HCT116 (cell line): ENCODE results near the gene PPM1B. TPM values are rescaled to one million over a fixed set of nuclear protein-coding genes. Genes with fewer than 3 reads are reported as not detected.

Source experiments
- ATAC-seq: fragments of 200-7000 bp; cut with Tn5 transposase; 2 replicates; pipeline ENCODE4 v1.9.1; 2020; ENCODE audit warnings: mild to moderate bottlenecking, moderate library complexity
- BruUV-seq: library from RNA; stranded (reverse); fragments of 400-500 nt; replicated peaks from 2 replicates; lab custom pipeline; 2021; lab: Mats Ljungman, UMichigan
- CTCF ChIA-PET: fragments of 300-600 bp; sonication (Branson Sonifier 250); formaldehyde crosslinking; loops from one replicate; lab custom pipeline; 2021; ENCODE audit warnings: antibody characterized with exemption; lab: Charles Lee
- POLR2A ChIA-PET: fragments of 300-600, 350-600 bp; sonication (Branson Sonifier 250); formaldehyde crosslinking; loops from one replicate; lab custom pipeline; 2021; ENCODE audit warnings: antibody characterized with exemption; lab: Charles Lee
- RAD21 ChIA-PET, 2 experiments: fragments of 300-600 bp; sonication (Branson Sonifier 250); formaldehyde crosslinking; loops; one replicate each; lab custom pipeline; 2023; ENCODE audit warnings: low total read pairs in 2 of 2; ENCODE audit not compliant: uncharacterized antibody in 2 of 2, unreplicated experiment in 2 of 2, low non-redundant PET in 1 of 2; lab: Charles Lee
- DNase-seq: peaks from one replicate; pipeline ENCODE4 v3.0.0-alpha.2; 2010; ENCODE audit warnings: low read depth, low spot score
- H2AFZ ChIP-seq: fragments of 200-600 bp; shearing (Covaris generic), sonication (generic); 2 replicates; pipeline ENCODE4 v1.6.1; 2017; ENCODE audit warnings: low read depth, mixed run types, mixed read lengths, antibody characterized with exemption, low read length; ENCODE audit not compliant: poor library complexity, severe bottlenecking
- H3K27ac ChIP-seq: 2 replicates; pipeline ENCODE4 v1.5.1; 2012; ENCODE audit warnings: low read depth, low read length
- H3K27me3 ChIP-seq: fragments of 200-600 bp; sonication (generic); 2 replicates; pipeline ENCODE4 v1.6.1; 2016; ENCODE audit warnings: mixed run types, low read length, mixed read lengths; ENCODE audit not compliant: insufficient read depth
- H3K36me3 ChIP-seq, 2 experiments: fragments of 200-500 bp in 1 of 2; fragments of 200-600 bp in 1 of 2; sonication (Bioruptor generic) in 1 of 2; sonication (generic) in 1 of 2; 2 replicates each; pipeline versions ENCODE4 v1.5.1 to v1.6.1; 2014 to 2016; ENCODE audit warnings: low read length in 2 of 2, inconsistent platforms in 1 of 2, mixed read lengths in 1 of 2, mixed run types in 1 of 2; ENCODE audit not compliant: insufficient read depth in 2 of 2, control insufficient read depth in 1 of 2
- H3K4me1 ChIP-seq, 2 experiments: fragments of 200-600 bp in 1 of 2; sonication (generic) in 1 of 2; 2 replicates each; pipeline versions ENCODE4 v1.5.1 to v1.6.1; 2012 to 2017; ENCODE audit warnings: low read length in 2 of 2, inconsistent platforms in 1 of 2, mild to moderate bottlenecking in 1 of 2, mixed read lengths in 1 of 2, mixed run types in 1 of 2, moderate library complexity in 1 of 2; ENCODE audit not compliant: insufficient read depth in 2 of 2, control insufficient read depth in 1 of 2
- H3K4me2 ChIP-seq: fragments of 200-600 bp; sonication (generic); 2 replicates; pipeline ENCODE4 v1.6.1; 2017; ENCODE audit warnings: mixed run types, low read length, mixed read lengths
- H3K4me3 ChIP-seq, 2 experiments: fragments of 200-600 bp in 1 of 2; sonication (generic) in 1 of 2; replicated peaks in 1 of 2; 2 replicates each; pipeline ENCODE4 v1.5.1; 2011 to 2016; ENCODE audit warnings: low read length in 2 of 2, control low read depth in 1 of 2, low read depth in 1 of 2, mild to moderate bottlenecking in 1 of 2, mixed read lengths in 1 of 2, mixed run types in 1 of 2
- H3K79me2 ChIP-seq: fragments of 200-600 bp; sonication (generic); 2 replicates; pipeline ENCODE4 v1.6.1; 2017; ENCODE audit warnings: mild to moderate bottlenecking, mixed run types, low read length, moderate library complexity, mixed read lengths; ENCODE audit not compliant: insufficient read depth
- H3K9ac ChIP-seq: fragments of 200-600 bp; sonication (generic); 2 replicates; pipeline ENCODE4 v1.6.1; 2016; ENCODE audit warnings: low read length, mixed read lengths
- H3K9me2 ChIP-seq: fragments of 200-600 bp; sonication (generic), shearing (Covaris generic); 2 replicates; pipeline ENCODE4 v1.6.1; 2017; ENCODE audit warnings: mixed run types, mild to moderate bottlenecking, moderate library complexity; ENCODE audit not compliant: insufficient read depth
- H3K9me3 ChIP-seq, 2 experiments: fragments of 200-500 bp in 1 of 2; fragments of 200-600 bp in 1 of 2; sonication (Bioruptor generic) in 1 of 2; sonication (generic) in 1 of 2; 2 replicates each; pipeline ENCODE4 v1.6.1; 2014 to 2017; ENCODE audit warnings: low read length in 2 of 2, mixed read lengths in 2 of 2, inconsistent platforms in 1 of 2, low read depth in 1 of 2, mild to moderate bottlenecking in 1 of 2, mixed run types in 1 of 2, moderate library complexity in 1 of 2; ENCODE audit not compliant: control insufficient read depth in 1 of 2, insufficient read depth in 1 of 2
- H4K20me1 ChIP-seq: fragments of 200-600 bp; sonication (generic), shearing (Covaris generic); 2 replicates; pipeline ENCODE4 v1.6.1; 2017; ENCODE audit warnings: mixed run types, mild to moderate bottlenecking, moderate library complexity; ENCODE audit not compliant: insufficient read depth
- CBX3 ChIP-seq: IDR thresholded peaks from 2 replicates; pipeline ENCODE4 v1.6.1; 2012; ENCODE audit warnings: low read depth
- EGR1 ChIP-seq: IDR thresholded peaks from 2 replicates; pipeline ENCODE4 v1.6.1; 2012; ENCODE audit warnings: low read depth
- ELF1 ChIP-seq: IDR thresholded peaks from 2 replicates; pipeline ENCODE4 v1.6.1; 2012; ENCODE audit warnings: low read depth, borderline replicate concordance
- EZH2phosphoT487 ChIP-seq: fragments of 200-600 bp; IDR thresholded peaks from 2 replicates; pipeline ENCODE4 v1.6.1; 2018; ENCODE audit warnings: antibody characterized with exemption, borderline replicate concordance
- FOSL1 ChIP-seq: IDR thresholded peaks from 2 replicates; pipeline ENCODE4 v1.6.1; 2012; ENCODE audit warnings: low read depth
- JUND ChIP-seq: IDR thresholded peaks from 2 replicates; pipeline ENCODE4 v1.6.1; 2012
- RAD21 ChIP-seq: IDR thresholded peaks from 2 replicates; pipeline ENCODE4 v1.6.1; 2012; ENCODE audit warnings: low read depth, mild to moderate bottlenecking
- SIN3A ChIP-seq: IDR thresholded peaks from 2 replicates; pipeline ENCODE4 v1.6.1; 2012; ENCODE audit warnings: low read depth
- SP1 ChIP-seq: IDR thresholded peaks from 2 replicates; pipeline ENCODE4 v1.6.1; 2012; ENCODE audit warnings: low read depth
- SRF ChIP-seq: IDR thresholded peaks from 2 replicates; pipeline ENCODE4 v1.6.1; 2012; ENCODE audit warnings: low read depth
- YY1 ChIP-seq: IDR thresholded peaks from 2 replicates; pipeline ENCODE4 v1.6.1; 2011; ENCODE audit warnings: low read length, low read depth, moderate library complexity, mild to moderate bottlenecking; ENCODE audit not compliant: insufficient replicate concordance; ENCODE audit errors: extremely low read depth
- ZFX ChIP-seq: fragments of 450-650 bp; IDR thresholded peaks from 2 replicates; pipeline ENCODE4 v1.6.1; 2017
- ZNF274 ChIP-seq: fragments of 200-500 bp; sonication (Bioruptor generic); IDR thresholded peaks from 2 replicates; pipeline ENCODE4 v1.6.1; 2014; ENCODE audit warnings: mild to moderate bottlenecking, low read depth, low read length, inconsistent platforms
- intact Hi-C: fragments of 100-400 bp; cut with micrococcal nuclease; formaldehyde crosslinking; loops from 2 replicates; pipeline ENCODE4 v1.10.0; 2022
- total RNA-seq: library from RNA; stranded (reverse); gene quantifications from one replicate; pipeline ENCODE4 v1.2.1, GENCODE V29; 2021; ENCODE audit not compliant: unreplicated experiment
- TF ChIP-seq, protein P1 (sequence below): IDR thresholded peaks from 2 replicates; pipeline ENCODE4 v1.6.1; 2011; ENCODE audit warnings: mild to moderate bottlenecking, low read length, moderate library complexity; ENCODE audit not compliant: insufficient replicate concordance; ENCODE audit errors: extremely low read depth
- TF ChIP-seq, protein P2 (sequence below): IDR thresholded peaks from 2 replicates; pipeline ENCODE4 v1.6.1; 2012
- TF ChIP-seq, protein P3 (sequence below): IDR thresholded peaks from 2 replicates; pipeline ENCODE4 v1.6.1; 2012; ENCODE audit warnings: low read depth

Gene PPM1B
- total RNA-seq, 1 experiment from 2014 or later, result 36.9 TPM

DNA sequence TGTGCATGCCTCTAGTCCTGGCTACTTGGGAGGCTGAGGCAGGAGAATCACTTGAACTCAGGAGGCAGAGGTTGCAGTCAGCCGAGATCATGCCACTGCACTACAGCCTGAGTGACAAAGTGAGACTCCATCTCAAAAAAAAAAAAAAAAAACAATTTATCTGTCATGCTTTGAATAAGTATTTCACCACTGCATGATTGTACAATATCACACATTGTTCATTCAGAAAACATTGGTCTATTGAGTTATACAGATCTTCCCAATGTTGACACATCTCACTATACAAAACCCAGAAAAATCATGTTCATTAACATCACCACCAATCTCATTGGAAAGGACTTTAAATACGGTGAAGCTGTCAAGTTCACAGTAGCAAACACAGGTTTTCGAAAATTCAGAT lies 46.8 kb upstream of the PPM1B start:
- Histone ChIP-seq H3K9me2 (no peaks in the 10 kb centered on the region), H2AFZ (no peak overlapping the region), H3K9me3 (no peaks in the 10 kb centered on the region), H4K20me1 (no peaks in the 10 kb centered on the region), H3K4me2 (no peak overlapping the region), H3K9ac (no peak overlapping the region), H3K27me3 (no peaks in the 10 kb centered on the region), H3K27ac (no peak overlapping the region), H3K79me2 (no peaks in the 10 kb centered on the region), H3K4me1 (no peaks in the 10 kb centered on the region), H3K36me3 (no peaks in the 10 kb centered on the region), H3K4me3 (no peak overlapping the region)
- no peak for TF ChIP-seq EZH2phosphoT487
- intact Hi-C loops, result no loop called here
- BruUV-seq, result no TSS peak
- ATAC-seq (no peak), DNase-seq (no peak)
- POLR2A ChIA-PET, result interaction anchor here (0.7 kb wide), 1 partner anchor 16 kb away, joined by 3 read pairs; no protein-coding TSS in a partner anchor
- RAD21 ChIA-PET, result no interaction called here
- CTCF ChIA-PET, result no interaction called here

DNA sequence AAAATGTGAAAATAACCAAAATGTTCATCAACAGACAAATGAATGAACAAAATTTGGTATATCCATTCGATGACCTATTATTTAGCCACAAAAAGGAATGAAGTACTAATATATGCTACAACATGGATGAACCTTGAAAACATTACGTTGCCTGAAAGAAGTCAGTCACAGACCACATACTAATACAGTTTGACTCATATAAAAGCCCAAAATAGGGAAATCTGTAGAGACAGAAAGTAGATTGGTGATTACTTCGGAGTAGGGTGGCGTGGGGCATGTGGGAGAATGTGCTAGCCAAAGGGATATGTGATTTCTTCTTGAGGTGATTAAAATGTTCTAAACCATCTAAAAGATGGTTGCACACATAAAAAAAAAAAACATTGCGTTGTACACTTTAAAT lies 44.2 kb upstream of the PPM1B start:
- H3K9me2 ChIP-seq, result no peaks in the 10 kb centered on the region
- ATAC-seq, result no peak
- H3K27ac ChIP-seq, result no peak overlapping the region
- ChIA-PET RAD21 (no interaction called here), CTCF (no interaction called here), POLR2A (no interaction called here)
- intact Hi-C loops, result no loop called here
- no peaks in the 10 kb centered on the region for H3K9me3 ChIP-seq
- H3K9ac ChIP-seq, result no peak overlapping the region
- BruUV-seq, result no TSS peak
- H3K4me2 ChIP-seq, result no peak overlapping the region
- TF ChIP-seq, protein P1, sequence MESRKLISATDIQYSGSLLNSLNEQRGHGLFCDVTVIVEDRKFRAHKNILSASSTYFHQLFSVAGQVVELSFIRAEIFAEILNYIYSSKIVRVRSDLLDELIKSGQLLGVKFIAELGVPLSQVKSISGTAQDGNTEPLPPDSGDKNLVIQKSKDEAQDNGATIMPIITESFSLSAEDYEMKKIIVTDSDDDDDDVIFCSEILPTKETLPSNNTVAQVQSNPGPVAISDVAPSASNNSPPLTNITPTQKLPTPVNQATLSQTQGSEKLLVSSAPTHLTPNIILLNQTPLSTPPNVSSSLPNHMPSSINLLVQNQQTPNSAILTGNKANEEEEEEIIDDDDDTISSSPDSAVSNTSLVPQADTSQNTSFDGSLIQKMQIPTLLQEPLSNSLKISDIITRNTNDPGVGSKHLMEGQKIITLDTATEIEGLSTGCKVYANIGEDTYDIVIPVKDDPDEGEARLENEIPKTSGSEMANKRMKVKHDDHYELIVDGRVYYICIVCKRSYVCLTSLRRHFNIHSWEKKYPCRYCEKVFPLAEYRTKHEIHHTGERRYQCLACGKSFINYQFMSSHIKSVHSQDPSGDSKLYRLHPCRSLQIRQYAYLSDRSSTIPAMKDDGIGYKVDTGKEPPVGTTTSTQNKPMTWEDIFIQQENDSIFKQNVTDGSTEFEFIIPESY, result no peak
- no peak for TF ChIP-seq FOSL1
- no peak for TF ChIP-seq SRF
- no peak for TF ChIP-seq ZNF274
- no peak for TF ChIP-seq EGR1
- TF ChIP-seq YY1, result no peak
- TF ChIP-seq CBX3, result no peak
- no peak for TF ChIP-seq SIN3A
- TF ChIP-seq JUND, result no peak
- TF ChIP-seq, protein P2, sequence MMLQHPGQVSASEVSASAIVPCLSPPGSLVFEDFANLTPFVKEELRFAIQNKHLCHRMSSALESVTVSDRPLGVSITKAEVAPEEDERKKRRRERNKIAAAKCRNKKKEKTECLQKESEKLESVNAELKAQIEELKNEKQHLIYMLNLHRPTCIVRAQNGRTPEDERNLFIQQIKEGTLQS, result no peak
- TF ChIP-seq, protein P3, sequence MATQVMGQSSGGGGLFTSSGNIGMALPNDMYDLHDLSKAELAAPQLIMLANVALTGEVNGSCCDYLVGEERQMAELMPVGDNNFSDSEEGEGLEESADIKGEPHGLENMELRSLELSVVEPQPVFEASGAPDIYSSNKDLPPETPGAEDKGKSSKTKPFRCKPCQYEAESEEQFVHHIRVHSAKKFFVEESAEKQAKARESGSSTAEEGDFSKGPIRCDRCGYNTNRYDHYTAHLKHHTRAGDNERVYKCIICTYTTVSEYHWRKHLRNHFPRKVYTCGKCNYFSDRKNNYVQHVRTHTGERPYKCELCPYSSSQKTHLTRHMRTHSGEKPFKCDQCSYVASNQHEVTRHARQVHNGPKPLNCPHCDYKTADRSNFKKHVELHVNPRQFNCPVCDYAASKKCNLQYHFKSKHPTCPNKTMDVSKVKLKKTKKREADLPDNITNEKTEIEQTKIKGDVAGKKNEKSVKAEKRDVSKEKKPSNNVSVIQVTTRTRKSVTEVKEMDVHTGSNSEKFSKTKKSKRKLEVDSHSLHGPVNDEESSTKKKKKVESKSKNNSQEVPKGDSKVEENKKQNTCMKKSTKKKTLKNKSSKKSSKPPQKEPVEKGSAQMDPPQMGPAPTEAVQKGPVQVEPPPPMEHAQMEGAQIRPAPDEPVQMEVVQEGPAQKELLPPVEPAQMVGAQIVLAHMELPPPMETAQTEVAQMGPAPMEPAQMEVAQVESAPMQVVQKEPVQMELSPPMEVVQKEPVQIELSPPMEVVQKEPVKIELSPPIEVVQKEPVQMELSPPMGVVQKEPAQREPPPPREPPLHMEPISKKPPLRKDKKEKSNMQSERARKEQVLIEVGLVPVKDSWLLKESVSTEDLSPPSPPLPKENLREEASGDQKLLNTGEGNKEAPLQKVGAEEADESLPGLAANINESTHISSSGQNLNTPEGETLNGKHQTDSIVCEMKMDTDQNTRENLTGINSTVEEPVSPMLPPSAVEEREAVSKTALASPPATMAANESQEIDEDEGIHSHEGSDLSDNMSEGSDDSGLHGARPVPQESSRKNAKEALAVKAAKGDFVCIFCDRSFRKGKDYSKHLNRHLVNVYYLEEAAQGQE, result no peak
- no peak for TF ChIP-seq RAD21
- TF ChIP-seq SP1, result no peak
- no peak for TF ChIP-seq ZFX
- no peak for TF ChIP-seq ELF1
- no peak for TF ChIP-seq EZH2phosphoT487
- no peaks in the 10 kb centered on the region for H3K4me1 ChIP-seq
- H3K36me3 ChIP-seq, result no peaks in the 10 kb centered on the region
- H4K20me1 ChIP-seq, result no peaks in the 10 kb centered on the region
- H3K4me3 ChIP-seq, result no peak overlapping the region
- no peaks in the 10 kb centered on the region for H3K79me2 ChIP-seq
- H3K27me3 ChIP-seq, result no peaks in the 10 kb centered on the region
- no peak for DNase-seq
- no peak overlapping the region for H2AFZ ChIP-seq
